GM18498 (cell line): ENCODE results near the gene C3orf22.

Experiments
- ATAC-seq: cut with Tn5 transposase; IDR thresholded peaks from one replicate; pipeline ENCODE4 v1.9.1; 2021; ENCODE audit warnings: mild to moderate bottlenecking, moderate library complexity; ENCODE audit not compliant: unreplicated experiment

C3orf22 gene

DNA sequence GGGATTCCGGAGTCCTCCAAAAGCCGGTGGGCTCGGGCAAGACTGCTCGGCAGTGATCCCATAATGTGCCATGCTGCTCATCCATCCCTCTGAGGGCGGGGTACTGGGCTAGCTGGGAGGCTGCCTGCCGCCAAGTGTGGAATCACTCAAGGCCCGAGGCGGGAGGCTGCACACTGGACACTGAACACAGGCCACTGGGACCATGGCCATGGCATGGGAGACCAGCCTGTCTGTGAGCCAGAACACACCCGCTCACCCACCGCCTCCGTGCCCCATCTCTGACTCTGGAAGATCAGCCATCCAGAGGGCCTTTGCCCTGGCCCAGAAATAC lies 1.4 kb downstream of the C3orf22 start:
- ATAC-seq: no peak

DNA sequence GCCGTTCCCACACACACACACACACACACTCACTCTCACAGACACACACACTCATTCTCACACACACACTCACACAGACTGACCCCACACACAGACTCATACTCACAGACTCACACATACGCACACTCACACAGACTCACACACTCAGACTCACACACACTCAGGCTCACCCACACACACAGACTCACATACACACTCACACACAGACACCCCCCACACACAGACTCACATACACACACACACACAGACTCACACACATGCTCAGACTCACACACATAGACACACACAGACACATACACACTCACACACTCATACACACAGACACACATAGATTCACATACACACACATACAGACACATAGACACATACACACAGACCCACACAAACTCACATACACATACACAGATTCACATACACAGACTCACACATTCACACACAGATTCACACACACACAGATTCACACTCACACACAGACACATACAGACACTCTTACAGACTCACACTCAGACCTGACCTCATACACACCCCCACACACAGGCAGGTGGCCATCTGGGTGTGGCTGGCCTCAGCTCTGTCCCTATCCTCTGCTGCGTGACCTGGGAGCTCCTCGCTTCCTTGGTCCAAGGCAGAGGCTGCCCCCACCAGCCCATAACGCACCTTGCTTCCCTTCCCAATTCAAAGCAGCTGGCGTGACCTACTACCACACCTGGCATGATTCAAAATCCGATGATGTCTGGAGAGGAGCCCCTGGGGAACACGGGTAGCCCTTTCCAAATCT lies 1.9 kb downstream of the C3orf22 start:
- no peak for ATAC-seq

DNA sequence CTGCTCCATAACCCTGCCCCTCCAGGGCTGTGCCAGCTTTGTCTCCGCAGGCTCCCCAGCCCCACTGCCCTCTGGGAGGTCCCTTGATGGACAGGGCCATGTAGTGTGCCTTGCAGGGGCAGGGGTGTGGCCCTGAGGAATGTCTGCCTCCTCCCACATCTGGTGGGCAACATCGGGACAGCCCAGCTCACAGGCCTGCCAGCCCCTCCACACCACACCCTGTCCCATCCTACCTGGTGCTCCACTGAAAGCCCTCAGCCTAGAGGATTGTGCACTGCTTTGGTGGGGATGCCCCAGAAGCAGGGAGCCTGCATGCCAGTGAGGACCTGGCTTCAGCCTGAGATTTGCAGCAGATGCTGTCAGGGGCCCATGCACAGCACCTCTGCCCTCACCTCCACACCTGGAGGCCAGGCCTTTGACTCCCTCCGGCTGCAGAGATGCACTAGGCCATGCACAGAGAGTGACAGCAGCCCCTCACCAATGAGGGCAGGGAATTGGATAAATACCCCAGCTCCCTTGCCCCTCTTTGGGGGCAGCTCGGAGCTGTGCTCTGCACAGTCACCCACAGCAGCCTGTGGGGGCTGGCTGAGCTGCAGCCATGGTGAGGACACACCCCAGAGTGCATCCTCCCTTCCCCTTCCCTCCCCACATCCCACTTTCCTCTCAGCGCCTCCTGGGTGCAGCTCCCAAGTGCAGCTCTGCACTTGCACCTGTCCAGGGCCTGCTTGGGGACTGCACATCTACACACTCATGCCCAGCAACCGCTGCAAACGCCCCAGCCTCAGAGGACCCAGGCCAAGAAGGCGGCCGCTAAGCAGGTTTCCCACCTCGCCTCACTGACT lies 2.7 kb downstream of the C3orf22 start:
- ATAC-seq: no peak

DNA sequence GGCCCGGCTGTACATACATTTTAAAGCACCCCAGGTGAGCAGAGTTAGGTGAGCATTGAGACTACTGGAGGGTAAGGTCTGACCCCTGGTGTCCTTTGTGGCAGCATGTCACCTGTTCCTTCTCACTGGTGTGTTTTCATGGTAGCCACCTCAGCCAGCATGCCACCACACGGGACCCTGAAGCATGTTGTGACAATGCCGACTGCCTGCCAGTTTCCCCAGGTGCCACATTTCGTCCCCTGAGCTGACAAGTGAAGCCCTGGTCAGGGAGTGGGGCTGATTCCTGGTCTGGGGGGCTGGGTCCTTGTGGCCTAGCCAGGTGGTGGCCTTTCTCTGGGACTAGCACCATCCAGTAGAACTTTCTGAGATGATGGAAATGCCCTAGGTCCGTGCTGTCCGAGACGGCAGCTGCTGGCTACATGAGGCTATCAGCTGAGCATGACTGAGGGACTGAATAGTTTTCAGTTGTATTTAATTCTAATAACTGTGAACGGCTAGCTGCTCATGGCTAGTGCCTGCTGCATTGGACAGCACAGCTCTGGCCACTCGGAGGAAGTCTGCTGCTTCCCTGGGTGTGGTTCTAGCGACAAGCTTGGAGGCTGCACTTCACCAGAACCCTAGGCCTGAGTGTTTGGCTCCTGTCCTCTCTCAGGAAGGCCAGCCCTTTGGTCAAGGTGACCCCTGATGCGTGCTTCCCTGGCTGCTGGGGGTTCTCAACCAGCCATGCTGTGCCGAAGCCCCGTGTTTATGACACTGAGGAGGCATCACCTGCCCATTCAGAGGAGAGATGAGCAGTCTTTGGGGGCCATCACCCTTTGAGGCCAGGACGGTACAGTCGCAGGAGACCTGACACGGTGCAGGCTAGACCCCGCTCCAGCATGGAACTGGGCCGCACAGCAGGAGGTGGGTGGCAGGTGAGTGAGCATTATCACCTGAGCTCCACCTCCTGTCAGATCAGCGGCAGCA lies 3.9 kb downstream of the C3orf22 start:
- ATAC-seq: no peak

- ATAC-seq: no peak
Measured at GRCh38 chr3:126553284-126554084, 5.2 kb downstream of the C3orf22 start.

DNA sequence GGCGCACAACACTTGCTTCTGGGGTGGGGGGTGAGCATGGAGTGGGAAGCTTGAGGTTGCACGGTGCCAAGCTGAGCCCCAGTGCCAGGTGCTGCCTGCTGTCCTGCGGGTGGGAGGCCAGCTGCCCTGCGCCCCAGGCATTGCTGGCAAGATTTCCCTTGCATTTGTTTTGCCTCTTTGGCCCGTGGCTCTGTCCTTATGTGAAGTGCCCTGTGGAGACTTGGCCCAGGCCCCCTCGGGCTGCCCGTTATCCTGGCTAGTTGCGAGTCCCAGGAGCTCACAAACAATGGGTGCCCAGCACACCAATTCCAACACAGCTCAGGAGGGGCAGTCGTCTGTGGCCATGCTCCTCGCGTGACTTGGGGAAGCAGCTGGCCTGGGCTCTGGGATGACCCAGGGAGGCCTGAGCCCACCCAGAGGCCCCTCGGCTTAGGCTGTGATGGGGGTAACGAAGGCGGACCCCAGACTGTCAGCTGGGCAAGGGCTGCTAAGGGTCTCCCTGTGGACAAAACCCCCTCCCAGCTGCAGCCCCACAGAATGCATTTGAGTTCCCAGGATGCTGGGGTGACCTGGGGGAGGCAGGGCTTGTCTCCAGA lies 5.9 kb downstream of the C3orf22 start:
- no peak for ATAC-seq

DNA sequence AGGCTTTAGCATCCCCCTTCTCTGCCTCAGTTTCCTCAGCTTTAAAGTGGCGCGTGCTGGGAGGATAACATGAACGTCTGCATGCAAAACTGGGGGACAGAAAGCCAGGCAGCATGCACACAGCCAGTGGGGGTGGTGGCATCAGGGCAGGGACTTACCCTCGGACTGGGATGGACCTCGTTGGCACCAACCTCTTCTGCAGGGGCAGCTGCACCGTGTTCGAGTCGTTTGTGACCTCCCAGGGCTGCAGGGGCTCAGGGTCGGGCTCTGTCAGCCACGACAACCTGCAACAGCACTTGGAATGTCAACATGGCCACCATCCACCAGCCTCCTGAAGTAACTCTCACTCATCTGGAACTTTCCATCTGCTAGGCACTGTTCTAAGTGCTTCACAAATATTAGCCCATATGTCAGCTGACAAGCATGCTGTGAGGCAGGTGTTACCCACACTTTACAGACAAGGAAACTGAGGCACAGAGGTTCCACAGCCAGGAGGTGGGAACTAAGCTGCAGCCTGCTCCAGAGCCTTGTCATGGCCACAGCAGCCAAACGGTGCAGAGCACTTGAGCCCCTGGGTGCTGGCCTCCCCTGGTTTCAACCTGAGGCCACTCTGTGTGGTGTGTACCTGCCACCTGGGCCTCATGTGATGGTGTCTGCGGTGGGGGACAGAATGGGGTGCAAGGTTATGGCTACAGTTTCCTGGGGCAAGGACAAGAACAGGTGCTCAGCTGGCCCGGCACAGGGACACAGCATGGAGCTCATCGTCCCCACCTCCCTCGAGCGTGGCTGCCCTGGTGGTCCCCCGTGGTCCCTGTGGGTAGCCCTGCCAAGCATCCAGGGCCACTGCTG lies 6.7 kb downstream of the C3orf22 start:
- ATAC-seq: no peak

DNA sequence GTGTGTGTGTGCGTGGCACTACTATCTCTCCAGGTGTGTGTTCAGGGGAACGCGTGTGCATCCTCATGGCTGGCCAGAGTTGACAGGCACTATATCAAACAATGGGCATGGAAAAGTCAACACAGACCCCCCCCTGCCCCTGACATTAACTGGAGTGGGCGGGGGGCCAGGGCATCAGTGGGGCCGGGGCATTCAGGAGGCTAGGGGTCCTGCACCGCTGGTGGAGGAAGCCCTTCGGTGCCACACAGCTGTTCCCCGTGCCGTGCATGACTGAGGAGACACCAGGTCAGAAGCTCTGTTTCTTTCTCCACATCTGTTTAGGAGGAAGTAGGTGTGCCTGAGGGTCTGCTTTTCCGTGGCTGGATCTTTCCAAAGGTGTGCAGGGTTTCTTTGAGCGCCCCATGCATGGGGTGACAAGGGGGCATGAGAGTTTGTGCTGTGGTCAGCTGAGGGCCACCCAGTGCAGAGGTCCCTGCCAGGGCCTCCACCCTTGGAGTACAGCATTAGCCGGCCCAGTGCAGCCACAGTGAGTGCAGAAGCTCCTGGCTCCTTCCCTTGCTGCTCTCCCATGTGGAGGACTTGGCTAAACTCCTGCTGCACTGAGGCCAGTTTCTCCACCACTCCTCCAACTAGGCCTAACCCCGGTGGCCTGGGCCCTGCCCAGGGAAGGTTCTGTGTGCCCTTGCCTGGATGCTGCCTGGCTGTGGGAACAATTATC lies 7.5 kb downstream of the C3orf22 start:
- no peak for ATAC-seq

- no peak for ATAC-seq
Measured at GRCh38 chr3:126550488-126551051, 8.2 kb downstream of the C3orf22 start.

DNA sequence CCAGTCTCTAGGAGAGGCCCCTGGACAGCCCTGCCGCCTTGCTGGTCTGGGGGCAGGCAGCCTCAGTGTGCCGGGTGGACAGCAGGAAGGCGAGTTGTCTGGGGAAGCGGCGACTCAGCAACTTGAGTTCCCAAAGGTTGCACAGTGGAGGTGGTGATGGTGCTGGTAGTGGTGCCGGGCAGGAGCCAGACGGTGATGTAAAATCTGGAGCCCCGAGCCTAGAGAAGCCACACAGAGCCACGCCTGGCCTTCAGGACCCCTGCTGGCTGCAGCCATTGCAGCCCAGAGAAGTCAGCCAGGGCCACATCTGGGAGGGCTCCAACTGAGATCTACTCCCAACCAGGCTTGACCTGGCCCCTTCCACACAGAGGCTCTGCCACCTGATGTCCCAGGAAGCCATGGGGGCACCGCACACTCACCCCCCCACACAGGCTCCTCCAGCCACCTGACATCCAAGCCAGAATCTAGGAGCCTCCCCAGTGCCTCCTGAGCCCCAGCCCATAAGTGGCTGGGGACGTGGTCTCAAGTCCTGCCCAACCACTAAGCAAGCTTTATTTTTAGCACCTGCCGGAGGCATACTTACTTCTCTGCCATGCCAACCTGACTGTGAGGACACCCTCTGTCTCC lies 8.8 kb downstream of the C3orf22 start:
- ATAC-seq: no peak

DNA sequence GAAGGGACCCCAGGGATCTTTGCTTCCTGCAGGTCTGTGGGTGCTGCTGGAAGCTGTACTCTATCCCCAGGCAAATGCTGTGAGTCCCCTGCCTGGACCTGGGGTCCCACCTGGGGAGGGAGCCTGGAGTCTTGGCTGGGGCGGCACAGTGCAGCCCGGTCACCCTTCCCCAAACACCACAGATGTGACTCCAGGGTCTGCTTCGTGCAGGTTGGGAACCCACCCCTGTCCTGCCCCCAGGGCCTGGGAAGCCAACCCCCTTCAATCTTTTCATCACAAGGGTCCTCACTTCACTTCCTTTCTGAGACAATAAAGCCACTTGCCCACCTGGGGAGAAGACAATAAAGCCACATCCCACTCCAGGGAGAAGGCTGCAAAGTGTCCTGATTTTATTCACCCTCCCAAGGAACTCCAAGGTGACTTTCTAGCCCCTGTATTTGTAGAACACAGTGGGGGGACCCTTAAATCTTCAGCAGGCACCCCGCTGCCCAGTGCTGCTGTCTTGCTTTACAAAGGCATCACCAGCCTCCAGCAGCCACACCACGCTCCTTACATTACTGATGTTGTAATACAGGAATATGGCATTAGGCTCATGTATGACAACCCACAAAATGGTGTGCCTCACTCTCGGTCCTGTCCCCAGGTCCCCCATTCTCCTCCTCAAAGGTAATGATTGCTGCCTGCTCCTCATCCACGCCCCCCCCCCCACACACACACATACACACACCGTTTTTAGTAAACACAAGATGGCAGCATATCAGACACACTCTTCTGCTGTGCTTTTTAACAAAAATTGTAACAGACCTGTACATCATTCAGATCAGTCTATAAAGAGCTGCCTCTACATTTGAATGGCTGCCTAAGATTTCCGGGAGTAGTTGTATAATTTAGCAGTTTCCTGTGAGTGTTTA lies 9.9 kb downstream of the C3orf22 start:
- ATAC-seq: no peak

DNA sequence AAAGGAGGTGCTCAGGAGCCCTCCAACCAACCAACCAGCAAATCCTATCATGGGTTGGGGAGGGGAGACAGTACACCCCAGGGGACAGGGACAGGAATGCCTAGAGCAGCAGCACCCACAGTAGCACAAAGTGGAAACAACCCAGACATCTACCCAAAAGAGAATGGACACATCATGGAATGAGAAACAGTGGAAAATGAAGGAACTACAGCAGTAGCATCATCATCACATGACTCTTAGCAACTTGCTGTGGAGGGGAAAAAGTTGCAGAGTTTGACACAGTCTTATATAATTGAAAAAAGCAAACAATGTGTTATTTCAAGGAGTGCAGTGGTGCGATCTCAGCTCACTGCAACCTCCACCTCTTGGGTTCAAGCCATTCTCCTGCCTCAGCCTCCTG lies 11.0 kb downstream of the C3orf22 start:
- ATAC-seq: no peak

GRCh38 chr3:126546549-126547239 lies 12.0 kb downstream of the C3orf22 start:
- ATAC-seq: no peak

DNA sequence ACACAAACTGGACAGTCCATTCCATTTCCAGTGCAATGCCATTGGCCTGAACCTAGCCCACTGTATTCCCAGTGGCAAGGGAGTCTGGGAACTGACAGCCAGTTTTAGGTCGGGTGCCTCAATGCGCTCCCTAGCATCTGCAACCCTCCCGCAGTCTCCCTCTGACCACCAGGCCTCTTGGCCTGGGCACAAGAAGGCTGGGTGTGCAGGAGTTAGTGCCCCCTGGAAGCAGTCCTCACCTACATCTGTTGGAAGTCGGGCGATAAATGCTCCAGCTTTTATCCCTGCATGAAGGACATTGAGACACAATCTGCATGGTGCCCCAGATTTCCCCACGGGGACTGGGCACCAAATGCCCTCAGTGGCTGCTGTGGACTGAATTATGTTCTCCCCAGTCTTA lies 12.7 kb downstream of the C3orf22 start:
- no peak for ATAC-seq

GRCh38 chr3:126545544-126545943 lies 13.2 kb downstream of the C3orf22 start:
- ATAC-seq: no peak
